Activated CD4-positive, alpha-beta T cell treated with anti-CD3 and anti-CD28 coated beads for 48 hours (primary cell): ENCODE results near the gene IMPDH1.

Experiments
- DNase-seq: peaks from one replicate; pipeline ENCODE4 v3.0.0-alpha.2; 2020

Gene IMPDH1

DNA sequence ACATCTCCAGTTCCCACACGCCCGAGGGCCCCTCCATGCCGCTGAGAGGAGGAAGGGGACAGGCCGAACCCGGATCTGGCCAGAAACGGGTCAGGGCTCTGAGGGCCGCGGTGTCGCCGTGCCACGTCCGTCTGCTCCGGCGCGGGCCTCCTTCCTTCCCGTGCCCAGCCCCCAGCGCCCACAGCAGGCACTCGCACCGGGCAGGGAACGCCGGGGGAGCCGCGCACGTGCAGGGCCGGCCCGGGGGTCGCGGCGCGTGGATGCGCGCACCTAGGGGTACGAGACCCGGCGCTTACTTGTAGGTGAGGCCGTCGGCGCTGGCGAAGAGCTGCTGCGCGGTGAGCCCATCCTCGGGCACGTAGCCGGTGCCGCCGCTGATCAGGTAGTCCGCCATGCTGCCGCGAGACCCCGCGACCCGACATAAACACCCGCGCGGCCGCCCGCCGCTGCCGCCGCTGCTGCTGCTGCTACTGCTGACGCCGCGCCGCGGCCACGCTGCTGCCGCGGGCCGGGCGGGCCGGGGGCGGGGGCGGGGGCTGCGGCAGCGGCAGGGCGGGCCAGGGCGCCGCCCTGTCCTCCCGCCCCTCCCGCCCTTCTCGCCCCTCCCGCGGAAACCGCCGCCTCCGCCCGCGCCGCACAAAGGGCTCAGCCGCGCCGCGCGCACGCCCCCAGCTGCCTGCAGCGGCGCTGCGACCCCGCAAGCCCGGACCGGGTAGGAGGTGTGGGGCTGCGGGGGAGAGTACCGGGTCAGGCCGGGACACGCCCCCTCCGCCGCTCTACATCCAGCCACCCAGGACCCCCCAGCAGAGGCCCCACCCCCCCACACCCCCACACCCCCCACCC is 4.1 kb downstream of the IMPDH1 start:
- peak; percentile 61 for DNase-seq

DNA sequence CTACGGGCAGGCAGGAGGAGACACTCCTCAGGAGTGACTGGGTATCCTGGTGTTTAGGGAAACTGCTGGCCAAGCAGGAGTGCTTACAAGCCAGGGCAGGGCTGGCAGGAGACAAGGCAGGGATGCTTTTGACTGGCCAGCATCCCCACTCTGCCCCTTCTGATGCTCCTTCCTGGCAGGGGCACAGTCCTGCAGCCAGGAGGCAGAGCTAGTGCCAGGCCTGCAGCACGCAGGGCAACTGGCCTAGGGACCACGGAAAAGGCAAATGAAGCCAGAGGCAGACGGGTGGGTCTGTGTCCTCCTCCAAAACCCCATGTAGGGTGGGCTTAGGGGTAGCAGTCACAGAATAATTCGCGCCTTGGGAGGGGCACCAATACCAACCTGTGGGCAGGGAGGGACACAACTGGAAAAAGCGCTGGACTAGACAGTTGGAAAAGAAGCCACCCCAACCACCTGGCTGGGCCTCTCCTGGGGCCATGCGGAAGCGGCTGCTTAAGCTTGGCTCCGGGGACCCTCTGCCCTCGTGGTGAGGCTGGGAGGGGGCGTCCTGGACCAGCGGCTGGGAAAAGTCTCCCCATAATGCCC is 4.8 kb downstream of the IMPDH1 start:
- no peak for DNase-seq

DNA sequence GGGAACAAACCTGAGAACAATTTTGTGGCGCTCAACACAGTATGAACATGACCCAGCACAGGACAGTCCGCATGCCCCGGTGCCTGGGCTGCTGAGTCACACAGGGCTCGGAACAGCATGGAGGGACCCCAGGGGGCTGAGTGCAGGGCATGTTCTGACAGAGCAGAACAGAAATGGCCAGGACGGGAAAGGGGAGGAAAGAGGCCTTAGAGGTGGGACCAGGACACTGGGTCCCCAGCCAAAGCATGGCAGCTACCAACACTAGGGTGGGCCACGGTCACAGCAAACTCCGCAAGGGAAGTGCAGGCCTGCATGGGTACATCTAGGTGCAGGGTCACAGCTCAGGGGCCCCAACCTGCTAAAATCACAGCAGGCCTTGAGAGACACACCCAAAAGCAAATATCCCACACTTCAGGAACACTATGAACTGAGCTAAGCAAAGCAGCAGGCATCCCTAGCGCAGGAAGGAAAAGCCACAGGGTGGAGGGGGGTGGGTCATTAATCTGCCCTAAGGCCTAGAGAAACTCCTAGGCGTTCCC is 5.6 kb downstream of the IMPDH1 start:
- DNase-seq: no peak

DNA sequence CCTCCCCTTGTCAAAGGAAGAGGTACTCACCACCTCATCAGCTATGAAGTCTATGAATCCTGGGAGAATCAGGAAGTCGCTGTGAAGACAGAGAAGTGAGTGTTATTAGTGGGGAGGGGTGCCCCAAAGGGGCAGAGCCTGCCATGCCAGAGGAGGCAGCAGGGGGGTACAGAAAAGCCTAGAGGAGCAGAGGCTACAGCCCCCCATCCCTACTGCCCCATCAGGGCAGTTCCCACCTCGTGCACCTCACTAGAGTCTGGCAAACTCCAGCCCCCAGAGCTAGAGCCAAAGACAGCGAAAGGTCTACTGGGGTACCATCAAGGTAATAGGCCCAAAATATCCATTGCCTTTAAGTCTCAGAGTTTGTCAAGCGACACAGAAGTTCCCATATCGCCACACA is 6.1 kb downstream of the IMPDH1 start:
- DNase-seq: no peak

DNA sequence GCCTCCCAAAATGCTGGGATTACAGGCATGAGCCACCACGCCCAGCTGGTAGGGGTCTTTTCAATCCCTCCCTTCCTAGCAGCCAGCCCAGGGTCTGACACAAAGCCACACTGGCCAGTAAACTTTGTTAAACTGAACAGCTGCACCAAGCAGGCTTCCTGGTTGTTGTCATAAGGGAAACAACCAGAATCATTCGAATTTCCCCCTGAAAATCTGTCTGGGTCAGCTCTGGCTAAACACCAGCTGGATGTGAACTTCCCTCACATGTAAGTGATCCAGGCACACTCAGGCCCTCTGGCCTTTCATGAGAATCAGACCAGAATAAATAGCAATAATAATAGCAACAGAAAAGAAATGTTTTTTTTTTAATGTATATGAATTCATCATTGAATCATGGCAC is 7.4 kb downstream of the IMPDH1 start:
- DNase-seq: no peak

DNA sequence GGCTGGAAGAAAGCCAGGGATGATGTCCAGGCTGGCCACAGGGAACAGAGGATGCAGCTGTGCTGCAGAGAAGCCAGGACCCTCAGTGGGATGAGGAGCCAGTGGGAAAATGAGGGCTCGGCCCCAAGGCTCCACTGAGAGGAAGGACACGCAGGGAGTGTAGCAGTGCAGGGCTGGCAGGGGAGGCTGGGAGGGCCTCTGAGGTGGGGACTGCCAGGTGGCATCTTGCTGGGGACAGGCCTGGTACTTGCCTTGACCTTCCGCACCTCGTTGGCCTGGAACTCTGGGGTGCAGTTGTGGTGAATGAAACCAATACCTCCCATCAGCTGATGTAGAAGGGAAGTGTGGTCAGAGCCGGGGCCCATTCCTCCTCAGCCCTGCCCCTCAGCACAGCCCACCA is 9.2 kb downstream of the IMPDH1 start:
- DNase-seq: no peak

DNA sequence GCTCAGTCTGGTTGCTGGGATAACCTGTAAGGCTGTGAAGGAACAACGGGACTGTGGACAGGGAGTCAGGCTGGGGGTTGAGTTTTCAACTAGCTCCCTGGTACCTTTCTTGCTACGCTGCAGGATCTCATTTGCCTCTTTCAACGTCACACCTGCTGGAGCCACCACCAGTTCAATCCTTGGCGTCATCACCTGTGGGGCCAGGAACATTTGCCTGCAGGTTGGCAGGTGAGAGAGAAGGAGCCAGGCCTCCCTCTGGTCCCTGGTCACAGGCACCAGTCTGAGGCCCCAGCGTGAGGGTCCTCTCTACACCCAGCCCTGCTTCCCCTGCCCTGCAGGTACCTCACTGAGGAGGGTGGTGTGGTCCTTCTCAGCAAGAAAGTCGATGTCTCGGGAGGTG is 9.8 kb downstream of the IMPDH1 start:
- DNase-seq: no peak

DNA sequence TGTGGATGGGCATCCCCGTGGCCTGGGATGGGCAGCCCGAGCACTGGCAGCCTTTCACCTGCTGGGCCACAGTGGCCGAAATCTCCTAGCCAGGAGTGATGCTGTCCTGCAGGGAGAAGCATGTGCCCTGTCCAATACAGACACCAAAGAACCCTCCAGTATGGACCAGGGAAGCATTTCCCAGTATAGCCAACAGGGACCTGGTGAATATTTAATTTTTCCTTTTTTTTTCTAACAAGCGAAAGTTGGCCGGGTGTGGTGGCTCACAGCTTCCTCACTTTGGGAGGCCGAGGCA is 11.0 kb downstream of the IMPDH1 start:
- no peak for DNase-seq

DNA sequence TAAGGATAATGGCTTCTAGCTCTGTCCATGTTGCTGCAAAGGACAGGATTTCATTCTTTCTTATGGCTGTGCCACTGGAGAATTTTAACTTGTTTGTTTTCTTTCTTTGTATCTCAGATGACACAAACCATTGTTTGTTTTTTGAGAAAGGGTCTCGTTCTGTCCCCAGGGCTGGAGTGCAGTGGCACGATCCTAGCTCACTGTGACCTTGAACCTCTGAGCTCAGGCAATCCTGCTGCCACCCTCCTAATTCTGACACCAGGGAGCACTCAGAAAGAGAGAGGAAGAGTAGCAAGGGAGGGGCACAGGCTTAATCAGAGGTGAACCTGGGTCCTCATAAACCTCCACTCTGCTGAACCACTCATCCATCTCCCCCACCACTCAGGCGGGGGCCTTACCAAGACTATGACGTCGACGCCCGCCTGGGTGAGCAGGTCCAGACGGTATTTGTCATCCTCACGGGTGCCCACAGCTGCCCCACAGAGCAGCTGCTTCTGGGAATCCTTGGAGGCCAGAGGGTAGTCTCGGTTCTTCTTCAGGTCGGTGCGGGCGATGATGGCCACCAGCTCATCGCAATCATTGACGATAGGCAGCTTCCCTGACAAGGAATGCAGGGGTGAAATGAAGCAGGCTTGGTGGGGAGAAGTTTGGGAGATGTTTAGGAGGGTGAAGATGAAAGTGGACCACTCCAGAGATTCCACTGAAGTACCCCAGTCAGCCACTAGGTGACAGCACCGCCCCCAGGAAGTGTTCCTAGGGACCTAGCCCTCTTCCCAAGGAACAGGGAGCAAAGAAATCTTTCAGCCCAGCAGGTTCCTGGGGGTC is 11.6 kb downstream of the IMPDH1 start:
- DNase-seq: peak; percentile 52

DNA sequence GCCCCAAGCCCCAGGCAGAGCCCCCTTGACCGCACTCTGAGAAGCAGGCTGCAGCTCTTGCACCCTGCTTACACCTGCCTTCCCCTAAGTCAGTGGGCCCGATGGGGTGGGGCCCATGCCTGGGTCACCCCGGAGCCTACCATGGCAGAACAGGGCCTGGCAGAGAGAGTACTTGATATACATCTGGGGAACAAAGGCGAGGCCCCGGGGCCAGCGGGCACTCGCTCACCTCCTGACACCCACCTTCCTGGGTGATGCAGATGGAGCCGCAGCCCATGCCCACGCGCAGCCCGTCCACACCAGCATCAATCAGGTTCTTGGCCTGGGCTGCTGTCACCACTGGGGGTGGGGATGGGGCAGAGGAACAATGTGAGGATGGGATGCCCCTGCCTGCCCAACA is 13.4 kb downstream of the IMPDH1 start:
- DNase-seq: no peak

DNA sequence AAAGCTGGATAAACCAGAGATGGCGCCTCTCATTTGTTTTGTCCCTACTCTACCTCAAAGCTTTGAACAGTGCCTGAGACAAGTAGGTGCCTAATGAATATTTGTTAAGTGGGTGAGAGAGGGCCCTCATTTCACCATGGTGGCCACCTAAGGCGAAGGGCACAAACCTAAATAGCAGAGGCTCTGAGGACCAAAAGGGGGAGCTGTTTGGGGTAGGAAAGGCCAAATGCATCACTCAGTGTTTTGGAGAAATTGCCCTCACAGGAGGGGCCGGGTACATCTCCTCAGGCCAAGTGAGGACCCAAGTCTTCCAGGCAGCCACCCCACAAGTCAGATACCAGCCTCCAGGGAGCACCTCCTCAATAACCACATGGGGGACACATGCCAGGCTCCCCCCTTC is 14.0 kb downstream of the IMPDH1 start:
- no peak for DNase-seq

DNA sequence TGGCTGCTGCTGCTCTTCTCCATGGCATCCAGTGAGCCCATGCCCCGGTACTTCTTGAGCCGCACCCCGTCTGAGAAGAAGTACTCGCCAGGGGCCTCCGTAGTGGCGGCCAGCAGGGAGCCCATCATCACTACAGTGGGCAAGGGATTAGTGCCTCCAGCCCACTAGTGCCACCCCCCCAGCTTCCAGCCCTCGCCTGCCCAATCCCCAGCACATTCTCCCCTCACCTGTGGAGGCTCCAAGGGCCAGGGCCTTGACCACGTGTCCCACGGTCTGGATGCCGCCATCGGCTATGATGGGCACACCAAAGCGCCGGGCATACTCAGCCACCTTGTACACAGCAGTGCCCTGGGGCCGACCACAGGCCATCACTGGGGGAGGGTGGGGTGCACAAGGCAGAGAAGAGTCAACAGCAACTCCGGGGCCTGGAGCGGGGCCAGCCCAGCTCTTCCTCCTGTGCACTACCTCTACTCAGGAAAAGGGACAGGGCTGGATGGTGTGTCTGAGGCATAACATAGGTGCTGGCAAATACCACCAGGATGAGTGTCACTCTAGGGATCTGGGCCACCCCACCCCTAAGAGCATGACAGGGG is 14.8 kb downstream of the IMPDH1 start:
- no peak for DNase-seq

DNA sequence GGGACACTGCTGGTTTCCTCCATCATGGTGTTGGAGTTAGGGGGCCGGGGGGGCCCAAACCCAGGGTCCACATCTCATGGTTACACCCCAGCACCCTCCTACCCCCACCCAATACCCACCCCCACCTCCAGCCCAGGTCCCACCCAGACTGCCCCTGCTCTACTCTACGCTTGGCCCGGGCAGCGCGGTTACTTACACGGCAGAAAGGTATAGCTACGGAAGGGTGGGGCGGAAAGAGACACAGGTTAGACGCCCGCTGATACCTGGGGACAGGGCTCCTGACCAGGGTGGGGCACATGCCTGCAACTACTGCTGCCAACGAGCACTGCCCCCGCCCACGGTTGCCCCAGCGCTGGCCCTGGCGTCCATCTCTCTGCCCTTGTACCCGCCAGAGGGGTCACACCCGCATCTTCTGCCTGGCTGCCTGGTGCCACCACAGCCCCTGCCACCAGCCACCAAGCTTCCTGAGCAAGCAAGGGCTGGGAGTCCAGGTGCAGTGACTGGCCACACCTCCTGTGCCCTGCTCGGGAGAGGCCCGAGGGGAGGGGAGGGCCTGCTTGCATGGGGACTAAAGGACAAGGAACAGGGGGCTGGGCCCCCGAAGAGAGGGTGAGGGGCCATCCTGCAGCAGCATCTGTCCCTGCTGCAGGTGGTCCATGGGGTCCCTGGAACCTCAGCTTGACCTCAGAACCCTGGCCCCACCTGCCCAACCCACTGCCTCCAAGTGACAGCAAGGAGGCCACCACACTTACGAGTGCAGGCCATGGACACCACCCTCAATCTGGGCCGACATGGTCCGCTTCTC is 16.1 kb downstream of the IMPDH1 start:
- no peak for DNase-seq

DNA sequence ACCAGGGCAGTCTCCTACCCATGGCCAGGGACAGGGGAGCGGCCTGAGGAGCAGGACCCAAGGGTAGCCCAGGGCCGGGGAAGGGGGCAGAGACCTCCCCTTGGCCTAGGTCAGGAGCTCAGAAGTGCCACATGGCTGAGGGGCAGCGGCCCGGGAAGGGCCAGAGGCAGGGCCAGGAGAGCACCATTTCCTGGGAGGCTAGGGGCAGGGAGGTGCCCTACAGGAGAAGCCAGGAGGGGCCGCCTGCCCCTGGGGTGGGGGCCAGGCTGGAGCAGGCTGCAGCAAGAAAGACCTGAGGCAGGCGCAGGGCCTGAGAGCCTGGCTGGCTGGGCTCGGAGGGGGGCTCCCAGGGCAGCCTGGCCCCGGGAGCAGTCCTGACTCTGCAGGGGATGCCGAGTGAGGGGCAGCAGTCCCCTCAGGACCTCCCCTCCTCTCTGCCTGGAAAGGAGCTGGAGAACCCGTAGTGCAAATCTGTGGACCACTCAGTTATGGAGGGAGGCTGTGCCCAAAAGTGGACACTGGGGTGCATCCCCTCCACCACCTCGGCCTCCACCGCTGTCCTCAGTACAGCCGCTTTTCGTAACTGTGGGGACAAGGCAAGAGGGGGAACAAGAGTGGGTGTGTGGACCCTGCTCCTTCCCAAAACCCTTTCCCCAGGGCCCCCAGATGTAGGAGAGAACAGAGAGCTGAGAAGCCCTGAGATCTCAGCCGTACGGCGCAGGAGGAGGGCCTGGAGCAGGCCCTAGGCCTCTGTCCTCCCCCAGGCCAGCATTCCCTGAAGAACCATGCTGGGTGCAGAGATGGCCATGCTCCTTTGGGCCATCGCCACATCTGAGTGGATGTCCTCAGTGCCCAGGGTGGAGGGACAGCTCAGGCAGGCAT is 17.1 kb downstream of the IMPDH1 start:
- DNase-seq: no peak

DNA sequence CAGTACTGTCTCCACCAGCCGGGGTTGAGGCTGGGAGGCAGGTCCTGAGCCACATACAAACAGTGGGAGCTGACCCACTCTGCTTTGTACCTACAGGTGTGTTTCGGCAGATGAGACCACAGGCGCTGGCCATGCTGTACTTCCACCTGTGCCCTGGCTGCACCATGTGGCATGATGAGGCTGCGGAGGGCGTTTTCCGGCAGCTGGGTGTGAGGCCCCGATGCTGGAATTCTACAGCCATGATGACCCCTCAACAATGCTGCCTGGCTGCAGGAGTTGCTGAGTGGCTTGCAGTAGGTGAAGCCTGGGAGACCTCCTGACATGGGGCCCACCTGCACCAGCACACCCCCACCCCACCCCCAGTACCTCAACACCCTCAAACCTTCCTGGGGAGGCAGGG is 18.0 kb downstream of the IMPDH1 start:
- no peak for DNase-seq

DNA sequence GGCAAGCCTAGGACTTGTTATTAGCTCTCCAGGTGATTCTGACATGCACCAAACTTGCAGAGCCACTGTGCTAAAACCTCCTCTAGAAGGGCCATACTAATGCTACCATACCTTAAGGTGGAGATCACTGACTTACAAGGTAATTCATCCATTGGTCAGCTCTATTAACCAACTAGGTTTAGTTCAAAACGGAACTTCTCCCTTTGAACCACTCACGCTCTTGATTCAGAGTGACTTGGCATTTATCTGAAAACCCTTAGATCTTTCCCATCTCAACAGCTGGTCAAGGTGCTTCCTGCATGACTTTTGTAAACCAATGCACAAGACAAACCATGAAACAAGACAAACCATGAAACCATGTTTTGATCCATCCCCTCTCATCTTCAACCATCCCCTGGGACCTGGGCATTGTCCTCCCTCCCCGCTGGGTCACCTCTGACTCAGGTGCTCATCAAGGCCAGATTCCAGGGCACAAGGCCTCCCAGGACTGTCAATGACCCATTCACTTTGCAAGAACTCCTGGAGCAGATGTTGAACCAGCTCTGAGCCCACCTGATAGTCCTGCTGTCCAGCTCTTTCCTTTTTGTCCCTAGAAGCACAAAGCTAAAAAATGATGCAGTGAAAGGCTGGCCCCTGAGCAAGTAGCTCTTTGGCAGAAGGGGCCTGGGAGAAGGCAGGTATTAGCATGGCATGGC is 18.8 kb downstream of the IMPDH1 start:
- no peak for DNase-seq

DNA sequence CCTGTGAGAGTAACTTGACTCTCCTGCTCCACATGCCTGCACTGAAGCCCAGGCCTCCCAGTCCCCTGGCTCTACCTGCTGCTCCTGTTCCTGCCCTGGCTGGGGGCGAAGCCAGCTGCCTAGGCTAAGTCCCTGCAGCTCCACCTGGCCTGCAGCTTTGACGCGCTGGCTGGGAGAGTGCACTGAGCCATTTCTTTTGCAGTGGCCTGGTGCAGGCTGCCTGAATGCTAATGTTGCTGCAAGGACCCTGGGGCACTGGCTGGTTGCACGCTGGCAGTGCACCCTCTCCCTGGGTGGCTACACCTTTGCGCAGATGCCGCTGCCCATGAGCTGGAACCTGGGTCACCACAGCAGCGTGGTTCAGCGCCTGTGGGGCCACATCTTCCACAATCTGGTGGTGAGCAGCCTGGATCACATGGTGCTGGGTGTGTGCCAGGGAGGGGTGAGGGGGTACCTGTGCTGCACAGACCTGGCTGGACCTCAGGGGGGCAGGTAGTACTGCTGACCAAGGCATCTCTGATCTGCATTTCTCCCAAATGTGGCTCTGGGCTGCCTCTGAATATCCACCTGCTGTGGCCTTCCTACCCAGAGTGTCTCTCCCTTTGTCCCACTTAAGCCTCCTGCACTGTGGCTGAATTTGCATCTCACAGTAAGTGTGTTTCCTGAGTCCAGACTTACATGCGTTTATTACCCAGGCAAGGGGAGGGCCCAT is 20.0 kb downstream of the IMPDH1 start:
- no peak for DNase-seq

DNA sequence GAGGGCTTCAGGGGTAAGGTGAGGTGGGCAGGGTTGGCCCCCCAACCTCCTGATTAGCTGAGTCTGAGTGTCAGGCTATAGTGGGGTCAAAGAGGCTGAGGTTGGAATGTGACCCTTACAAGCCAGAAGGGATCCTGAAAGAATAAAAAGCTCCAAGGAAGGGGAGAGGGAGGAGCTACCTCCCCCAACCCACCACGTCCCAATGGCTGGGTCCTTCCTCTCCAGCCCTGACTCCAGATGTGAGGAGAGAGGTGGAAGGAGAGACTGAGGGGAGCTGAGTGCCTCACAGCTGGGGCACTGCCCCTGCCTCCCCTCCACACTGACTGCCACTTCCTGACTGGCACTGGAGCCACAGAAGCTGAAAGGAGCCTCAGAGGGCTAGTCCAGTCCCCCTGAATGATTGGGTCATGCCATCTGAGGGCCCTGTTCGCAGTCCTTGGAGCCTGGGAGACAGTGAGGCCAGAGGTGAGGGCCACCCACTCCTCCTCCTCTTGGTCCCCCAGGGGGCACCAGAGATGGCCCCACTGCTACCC is 20.6 kb downstream of the IMPDH1 start:
- DNase-seq: no peak

DNA sequence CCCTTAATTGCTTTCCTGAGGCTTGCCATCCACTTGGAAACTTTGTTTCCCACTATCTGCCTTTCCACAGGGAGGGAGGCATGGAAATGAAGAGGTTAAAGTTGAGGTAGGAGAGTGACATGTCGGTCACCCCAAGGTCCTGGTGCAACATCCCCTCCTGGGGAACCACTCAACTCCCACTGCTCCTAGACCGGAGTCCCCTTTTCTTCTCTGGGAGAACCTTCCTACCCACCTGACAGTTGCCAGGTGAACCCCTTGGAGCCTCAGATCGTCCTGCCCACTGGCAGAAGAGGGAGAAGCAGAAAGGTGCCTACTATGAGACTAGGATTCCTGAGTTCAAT is 21.7 kb downstream of the IMPDH1 start:
- DNase-seq: no peak
